ENCODE results near the gene BCAT1.

The BCAT1 gene

DNA sequence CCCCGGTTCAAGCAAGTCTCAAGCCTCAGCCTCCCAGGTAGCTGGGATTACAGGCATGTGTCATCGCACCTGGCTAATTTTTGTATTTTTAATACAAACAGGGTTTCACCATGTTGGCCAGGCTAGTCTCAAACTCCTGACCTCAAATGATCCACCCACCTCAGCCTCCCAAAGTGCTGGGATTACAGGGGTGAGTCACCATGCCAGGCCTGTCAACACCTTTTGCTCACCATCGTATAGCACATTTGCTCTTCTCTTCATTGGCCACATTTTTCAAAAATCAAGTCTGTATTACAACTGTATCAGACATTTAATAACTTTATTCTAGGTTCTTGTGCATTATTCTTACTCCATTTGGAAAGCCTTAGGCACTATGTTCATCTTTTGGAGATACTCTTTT is 50.3 kb downstream of the BCAT1 start:
- no peaks in the 10 kb centered on the region for H3K9me3 ChIP-seq (ENCODE audit: low read length)
- no peak overlapping the region for H2AFZ ChIP-seq (ENCODE audit: low read depth, low read length)
- H3K4me1 ChIP-seq (ENCODE audit: insufficient read depth, low read length): peaks cover 18% of the 10 kb centered on the region
- no peak overlapping the region for H3K4me3 ChIP-seq (ENCODE audit: low read length)
- H3K27me3 ChIP-seq (ENCODE audit: insufficient read depth, low read length): no peaks in the 10 kb centered on the region
- H3K36me3 ChIP-seq (ENCODE audit: insufficient read depth, low read length): peaks cover 39% of the 10 kb centered on the region

DNA sequence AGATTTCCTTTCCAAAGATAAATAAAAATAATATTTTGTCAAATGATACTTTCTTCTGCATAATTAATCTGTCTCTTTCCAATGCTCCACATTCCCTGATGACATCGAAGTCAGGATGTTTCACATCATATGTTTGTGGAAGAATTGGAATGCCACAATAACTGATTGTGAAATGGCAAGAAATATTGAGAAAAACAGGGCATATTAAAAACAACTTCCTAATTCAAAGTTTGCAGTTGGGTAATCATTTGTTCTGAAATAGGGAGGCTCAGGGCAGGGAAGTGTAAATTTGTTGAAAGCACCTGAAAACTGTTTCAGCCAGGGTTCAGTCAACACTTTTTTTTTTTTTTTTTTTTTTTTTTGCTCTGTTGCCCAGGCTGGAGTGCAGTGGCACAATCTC is 50.7 kb downstream of the BCAT1 start:
- Histone ChIP-seq H3K9me3 (ENCODE audit: low read length) (no peaks in the 10 kb centered on the region), H2AFZ (ENCODE audit: low read depth, low read length) (no peak overlapping the region), H3K27me3 (ENCODE audit: insufficient read depth, low read length) (no peaks in the 10 kb centered on the region), H3K36me3 (ENCODE audit: insufficient read depth, low read length) (peaks cover 43% of the 10 kb centered on the region), H3K4me1 (ENCODE audit: insufficient read depth, low read length) (peaks cover 18% of the 10 kb centered on the region), H3K4me3 (ENCODE audit: low read length) (no peak overlapping the region)

DNA sequence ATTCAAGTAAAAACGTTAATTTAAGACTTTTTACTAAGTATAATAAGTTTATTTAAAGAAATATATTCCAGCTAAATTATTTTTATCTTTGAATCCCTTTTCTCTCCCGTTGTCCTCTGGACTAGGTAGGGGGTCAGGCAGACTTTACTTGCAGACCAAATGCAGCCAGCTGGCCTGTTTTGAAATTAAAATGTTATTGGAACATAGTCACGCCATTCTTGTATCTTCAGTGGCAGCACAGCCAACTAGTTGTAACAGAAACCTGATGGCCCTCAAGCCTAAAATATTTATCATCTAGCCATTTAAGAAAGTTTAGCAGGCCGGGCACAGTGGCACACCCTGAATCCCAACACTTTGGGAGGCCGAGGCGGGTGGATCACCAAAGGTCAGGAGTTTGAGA is 52.7 kb downstream of the BCAT1 start:
- Histone ChIP-seq H3K4me3 (ENCODE audit: low read length) (no peak overlapping the region), H2AFZ (ENCODE audit: low read depth, low read length) (no peak overlapping the region), H3K4me1 (ENCODE audit: insufficient read depth, low read length) (peaks cover 4% of the 10 kb centered on the region), H3K36me3 (ENCODE audit: insufficient read depth, low read length) (peaks cover 53% of the 10 kb centered on the region), H3K9me3 (ENCODE audit: low read length) (no peaks in the 10 kb centered on the region), H3K27me3 (ENCODE audit: insufficient read depth, low read length) (no peaks in the 10 kb centered on the region)

DNA sequence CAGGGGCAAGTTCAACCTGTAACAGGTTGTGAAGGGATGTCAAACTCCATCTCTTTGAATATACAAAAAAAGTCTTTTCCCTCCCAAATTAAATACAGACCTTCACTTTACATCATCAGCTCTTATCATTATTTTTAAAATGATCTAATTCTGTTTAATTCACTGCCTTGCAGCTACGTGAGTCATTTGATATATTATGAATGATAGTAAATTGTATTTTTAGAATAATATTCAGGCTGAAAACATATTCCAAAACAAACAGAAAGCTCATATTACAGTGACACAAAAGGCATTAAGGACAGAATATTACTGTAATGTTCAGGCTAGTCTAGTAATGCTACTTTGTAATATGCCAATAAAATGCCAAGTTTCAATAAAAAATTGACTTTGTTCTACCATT is 53.3 kb downstream of the BCAT1 start:
- H3K36me3 ChIP-seq (ENCODE audit: insufficient read depth, low read length): peaks cover 53% of the 10 kb centered on the region
- H2AFZ ChIP-seq (ENCODE audit: low read depth, low read length): no peak overlapping the region
- H3K9me3 ChIP-seq (ENCODE audit: low read length): no peaks in the 10 kb centered on the region
- H3K27me3 ChIP-seq (ENCODE audit: insufficient read depth, low read length): no peaks in the 10 kb centered on the region
- no peaks in the 10 kb centered on the region for H3K4me1 ChIP-seq (ENCODE audit: insufficient read depth, low read length)
- H3K4me3 ChIP-seq (ENCODE audit: low read length): no peak overlapping the region

DNA sequence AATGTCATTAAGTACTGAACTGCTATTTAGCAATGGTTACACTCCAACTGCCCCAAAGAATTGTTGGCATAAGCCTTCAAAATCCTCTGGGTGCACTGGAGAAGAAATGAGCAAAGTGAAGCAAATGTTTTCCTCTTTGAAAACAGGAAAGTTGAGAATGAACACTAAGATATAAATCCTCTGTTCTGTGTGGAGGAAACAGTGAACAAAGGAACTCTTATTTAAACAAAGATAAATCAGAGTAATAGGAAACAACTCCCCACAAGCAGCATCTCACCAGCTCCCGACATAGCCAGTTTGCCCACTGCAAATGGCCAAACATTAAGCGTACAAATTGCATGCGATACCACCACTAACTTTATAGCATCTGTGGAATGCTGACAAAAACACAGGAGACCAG is 54.0 kb downstream of the BCAT1 start:
- Histone ChIP-seq H2AFZ (ENCODE audit: low read depth, low read length) (no peak overlapping the region), H3K4me3 (ENCODE audit: low read length) (no peak overlapping the region), H3K9me3 (ENCODE audit: low read length) (no peaks in the 10 kb centered on the region), H3K36me3 (ENCODE audit: insufficient read depth, low read length) (peaks cover 58% of the 10 kb centered on the region), H3K27me3 (ENCODE audit: insufficient read depth, low read length) (no peaks in the 10 kb centered on the region), H3K4me1 (ENCODE audit: insufficient read depth, low read length) (no peaks in the 10 kb centered on the region)

DNA sequence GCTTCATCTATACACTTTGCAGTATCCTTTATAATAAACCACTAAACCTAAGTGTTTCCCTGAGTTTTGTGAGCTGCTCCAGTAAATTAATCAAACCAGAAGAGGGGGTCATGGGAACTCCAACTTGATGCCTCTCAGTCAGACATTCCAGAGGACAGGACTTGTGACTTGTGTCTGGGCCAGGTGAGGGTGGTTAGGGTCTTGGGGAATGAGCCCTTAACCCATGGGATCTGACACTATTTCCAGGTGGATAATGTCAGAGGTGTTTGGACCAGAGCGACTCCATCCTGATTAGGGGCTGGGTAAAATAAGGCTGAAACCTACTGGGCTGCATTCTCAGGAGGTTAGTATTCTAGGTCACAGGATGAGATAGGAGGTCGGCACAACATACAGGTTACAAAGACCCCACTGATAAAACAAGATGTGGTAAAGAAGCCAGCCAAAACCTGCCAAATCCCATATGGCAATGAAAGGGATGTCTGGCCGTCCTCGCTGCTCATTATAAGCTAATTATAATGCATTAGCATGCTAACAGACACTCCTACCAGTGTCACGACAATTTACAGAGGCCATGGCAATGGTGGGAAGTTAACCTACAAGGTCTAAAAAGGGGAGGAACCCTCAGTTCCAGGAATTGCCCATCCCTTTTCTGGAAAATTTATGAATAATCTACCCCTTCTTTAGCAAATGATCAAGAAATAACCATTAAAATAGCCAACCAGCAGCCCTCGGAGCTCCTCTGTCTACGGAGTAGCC is 58.7 kb downstream of the BCAT1 start:
- Histone ChIP-seq H3K9me3 (ENCODE audit: low read length) (no peaks in the 10 kb centered on the region), H3K4me1 (ENCODE audit: insufficient read depth, low read length) (no peaks in the 10 kb centered on the region), H3K27me3 (ENCODE audit: insufficient read depth, low read length) (no peaks in the 10 kb centered on the region), H3K36me3 (ENCODE audit: insufficient read depth, low read length) (peaks cover 36% of the 10 kb centered on the region), H3K4me3 (ENCODE audit: low read length) (no peak overlapping the region), H2AFZ (ENCODE audit: low read depth, low read length) (no peak overlapping the region)

DNA sequence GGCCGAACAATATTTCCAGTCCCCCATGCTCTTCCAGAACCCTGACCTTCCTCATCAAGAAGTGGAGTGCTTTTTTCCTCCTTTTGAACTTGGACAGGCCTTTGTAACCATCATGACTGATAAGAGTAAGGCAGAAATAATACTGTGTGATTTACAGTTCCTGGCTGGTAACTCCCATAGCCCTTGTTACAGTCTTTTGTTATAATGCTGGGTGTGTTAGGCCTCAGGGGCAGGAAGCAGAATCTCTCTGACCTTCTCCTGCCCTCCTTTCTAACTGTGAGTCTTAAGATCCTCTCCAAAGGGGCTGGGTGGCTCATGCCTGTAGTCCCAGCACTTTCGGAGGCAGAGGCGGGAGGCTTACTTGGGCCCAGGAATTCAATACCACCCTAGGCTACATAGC is 59.5 kb downstream of the BCAT1 start:
- Histone ChIP-seq H3K36me3 (ENCODE audit: insufficient read depth, low read length) (peaks cover 33% of the 10 kb centered on the region), H2AFZ (ENCODE audit: low read depth, low read length) (no peak overlapping the region), H3K4me3 (ENCODE audit: low read length) (no peak overlapping the region), H3K9me3 (ENCODE audit: low read length) (no peaks in the 10 kb centered on the region), H3K4me1 (ENCODE audit: insufficient read depth, low read length) (no peaks in the 10 kb centered on the region), H3K27me3 (ENCODE audit: insufficient read depth, low read length) (no peaks in the 10 kb centered on the region)

DNA sequence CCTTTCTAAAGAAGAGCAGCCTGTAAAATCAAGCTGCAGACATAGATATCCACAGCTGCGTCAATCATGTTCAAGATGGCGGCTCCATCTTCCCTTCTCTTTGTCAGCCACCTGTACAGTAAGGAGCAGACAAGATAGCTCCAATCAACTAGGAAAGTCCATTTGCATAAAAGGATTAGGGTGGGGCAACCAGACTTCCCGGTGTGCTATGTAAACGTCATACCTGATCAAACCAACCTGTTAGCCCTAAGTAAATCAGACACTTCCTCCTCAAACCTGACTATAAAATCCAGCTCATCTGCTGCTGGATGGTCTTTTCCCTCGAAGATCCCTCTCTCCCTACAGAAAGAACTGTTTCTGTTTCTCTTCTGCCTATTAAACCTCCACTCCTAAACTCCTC is 60.1 kb downstream of the BCAT1 start:
- no peaks in the 10 kb centered on the region for H3K27me3 ChIP-seq (ENCODE audit: insufficient read depth, low read length)
- H3K9me3 ChIP-seq (ENCODE audit: low read length): no peaks in the 10 kb centered on the region
- H2AFZ ChIP-seq (ENCODE audit: low read depth, low read length): no peak overlapping the region
- H3K4me3 ChIP-seq (ENCODE audit: low read length): no peak overlapping the region
- peaks cover 30% of the 10 kb centered on the region for H3K36me3 ChIP-seq (ENCODE audit: insufficient read depth, low read length)
- no peaks in the 10 kb centered on the region for H3K4me1 ChIP-seq (ENCODE audit: insufficient read depth, low read length)

DNA sequence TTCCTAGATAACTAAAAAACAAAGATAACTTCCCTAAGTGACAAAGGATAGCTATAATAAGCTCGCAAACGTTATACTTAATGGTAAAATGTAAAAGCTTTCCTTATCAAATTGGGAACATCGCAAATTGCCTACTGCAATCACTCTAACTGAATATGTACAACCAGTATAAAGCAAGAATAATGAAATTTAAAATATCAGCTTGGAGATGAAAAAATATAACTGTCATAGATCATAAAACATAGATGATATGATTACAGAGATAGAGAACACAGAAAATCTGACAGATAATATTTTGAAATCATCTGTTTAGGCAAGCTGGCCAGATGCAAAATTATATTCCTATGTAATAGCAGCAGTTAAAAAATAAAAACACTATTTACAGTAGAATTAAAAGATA is 64.0 kb downstream of the BCAT1 start:
- H3K9me3 ChIP-seq (ENCODE audit: low read length): peaks cover 2% of the 10 kb centered on the region
- H2AFZ ChIP-seq (ENCODE audit: low read depth, low read length): no peak overlapping the region
- peaks cover 28% of the 10 kb centered on the region for H3K36me3 ChIP-seq (ENCODE audit: insufficient read depth, low read length)

DNA sequence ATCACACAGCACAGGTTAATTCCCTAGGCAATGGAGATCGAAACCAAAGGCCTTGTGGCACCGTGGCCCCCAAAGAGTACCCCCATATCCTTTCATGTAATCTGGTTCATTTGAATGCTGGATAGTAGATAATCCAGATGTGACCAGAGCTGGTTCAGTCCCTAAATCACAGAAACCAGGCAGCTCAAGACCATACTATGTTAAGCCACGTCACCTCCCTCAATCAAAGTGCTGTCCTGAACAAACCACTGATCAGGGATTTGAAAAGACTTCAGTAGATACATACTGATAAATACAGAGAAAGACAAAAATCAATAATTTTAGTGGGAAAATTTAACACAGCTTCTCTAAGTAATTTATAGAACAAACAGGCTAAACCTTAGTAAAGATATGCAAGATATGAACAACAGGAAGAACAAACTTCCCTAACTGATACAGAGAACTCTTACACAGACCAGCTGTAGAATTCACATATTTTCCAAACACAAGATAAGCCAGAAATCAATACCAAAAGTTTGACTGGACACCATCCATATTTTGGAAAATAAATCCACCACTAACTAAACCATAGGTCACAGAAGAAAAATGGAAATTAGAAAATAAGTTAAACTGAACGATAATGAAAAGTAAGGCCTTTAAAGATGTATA is 67.1 kb downstream of the BCAT1 start:
- Histone ChIP-seq H3K27me3 (ENCODE audit: insufficient read depth, low read length) (no peaks in the 10 kb centered on the region), H3K9me3 (ENCODE audit: low read length) (peaks cover 2% of the 10 kb centered on the region), H3K4me3 (ENCODE audit: low read length) (no peak overlapping the region), H3K4me1 (ENCODE audit: insufficient read depth, low read length) (no peaks in the 10 kb centered on the region), H3K36me3 (ENCODE audit: insufficient read depth, low read length) (peaks cover 48% of the 10 kb centered on the region), H2AFZ (ENCODE audit: low read depth, low read length) (no peak overlapping the region)

More for the DNA sequence above, 64.0 kb downstream of the BCAT1 start:
- Histone ChIP-seq H3K4me3 (ENCODE audit: low read length) (no peak overlapping the region), H3K27me3 (ENCODE audit: insufficient read depth, low read length) (no peaks in the 10 kb centered on the region), H3K4me1 (ENCODE audit: insufficient read depth, low read length) (no peaks in the 10 kb centered on the region)

DNA sequence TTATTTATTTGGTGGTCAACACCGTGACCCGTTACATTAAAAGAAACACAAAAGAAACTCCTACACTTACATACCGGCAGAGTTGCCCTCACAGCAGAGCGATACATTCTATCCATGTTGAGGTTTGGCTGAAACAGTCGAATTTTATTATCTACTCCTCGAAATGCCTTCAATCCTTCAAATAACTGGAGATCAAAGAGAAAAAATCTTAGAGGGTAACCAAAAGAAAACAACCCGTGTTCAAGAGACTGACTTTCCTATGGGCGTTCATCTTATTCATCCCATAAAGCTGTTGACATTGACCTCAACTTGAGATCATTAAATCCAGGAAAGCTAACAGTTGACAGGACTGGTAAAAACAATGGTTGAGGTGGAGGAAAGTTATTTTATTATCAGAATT is 67.7 kb downstream of the BCAT1 start:
- Histone ChIP-seq H3K9me3 (ENCODE audit: low read length) (peaks cover 2% of the 10 kb centered on the region), H3K27me3 (ENCODE audit: insufficient read depth, low read length) (no peaks in the 10 kb centered on the region), H3K4me1 (ENCODE audit: insufficient read depth, low read length) (no peaks in the 10 kb centered on the region), H3K36me3 (ENCODE audit: insufficient read depth, low read length) (peaks cover 53% of the 10 kb centered on the region), H2AFZ (ENCODE audit: low read depth, low read length) (no peak overlapping the region), H3K4me3 (ENCODE audit: low read length) (no peak overlapping the region)

DNA sequence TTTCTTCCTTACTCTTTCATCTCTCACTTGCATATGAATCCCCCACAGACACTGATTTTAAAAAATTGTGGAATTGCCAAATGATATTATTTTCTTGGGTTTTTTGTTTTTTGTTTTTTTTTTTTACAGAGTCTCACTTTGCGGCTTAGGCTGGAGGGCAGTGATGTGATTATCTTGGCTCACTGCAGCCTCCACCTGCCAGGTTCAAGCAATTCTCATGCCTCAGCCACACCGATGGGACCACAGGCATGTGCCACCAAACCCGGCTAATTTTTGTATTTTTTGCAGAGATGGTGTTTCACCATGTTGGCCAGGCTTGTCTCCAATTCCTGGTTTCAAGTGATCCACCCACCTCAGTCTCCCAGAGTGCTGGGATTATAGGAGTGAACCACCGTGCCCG is 68.2 kb downstream of the BCAT1 start:
- Histone ChIP-seq H3K4me3 (ENCODE audit: low read length) (no peak overlapping the region), H3K4me1 (ENCODE audit: insufficient read depth, low read length) (no peaks in the 10 kb centered on the region), H3K27me3 (ENCODE audit: insufficient read depth, low read length) (no peaks in the 10 kb centered on the region), H2AFZ (ENCODE audit: low read depth, low read length) (no peak overlapping the region), H3K36me3 (ENCODE audit: insufficient read depth, low read length) (peaks cover 55% of the 10 kb centered on the region), H3K9me3 (ENCODE audit: low read length) (peaks cover 2% of the 10 kb centered on the region)

DNA sequence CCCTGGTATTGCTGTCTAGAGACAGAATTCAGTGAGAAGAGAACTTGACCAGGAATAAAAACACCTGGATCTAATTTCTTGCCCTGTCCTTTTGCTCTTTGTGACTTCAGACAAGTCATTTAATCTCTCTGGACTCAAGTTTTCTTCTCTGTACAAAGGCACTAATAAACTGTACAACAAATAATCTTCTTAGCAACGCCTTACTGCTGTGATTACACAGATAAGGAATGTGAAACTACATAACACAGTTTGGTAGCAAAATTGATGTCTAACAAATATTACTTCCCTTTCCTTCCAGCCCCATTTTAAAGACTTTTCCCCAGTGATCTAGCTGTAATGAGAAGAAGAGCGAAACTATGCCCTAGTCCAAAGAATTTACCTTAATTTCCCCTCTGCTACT is 69.3 kb downstream of the BCAT1 start:
- Histone ChIP-seq H3K36me3 (ENCODE audit: insufficient read depth, low read length) (peaks cover 61% of the 10 kb centered on the region), H2AFZ (ENCODE audit: low read depth, low read length) (no peak overlapping the region), H3K9me3 (ENCODE audit: low read length) (peaks cover 5% of the 10 kb centered on the region), H3K27me3 (ENCODE audit: insufficient read depth, low read length) (no peaks in the 10 kb centered on the region), H3K4me3 (ENCODE audit: low read length) (no peak overlapping the region), H3K4me1 (ENCODE audit: insufficient read depth, low read length) (no peaks in the 10 kb centered on the region)

DNA sequence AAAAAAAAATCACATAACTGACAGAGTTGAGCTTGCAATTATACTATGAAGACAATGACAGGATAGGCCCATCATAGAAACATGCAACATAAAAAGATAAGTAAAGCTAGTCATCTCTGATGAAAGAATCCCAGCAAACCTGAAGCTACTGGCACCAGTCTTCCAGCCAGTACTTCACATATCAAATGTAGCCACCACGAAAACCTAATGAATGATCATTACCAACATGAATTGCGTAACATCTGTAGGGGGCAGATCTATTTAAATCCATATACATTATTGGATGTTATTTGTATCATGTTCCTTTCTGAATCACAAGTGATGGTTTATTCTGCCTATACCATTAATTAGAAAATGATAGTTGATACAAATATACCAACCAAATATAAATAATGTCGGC is 73.9 kb downstream of the BCAT1 start:
- no peaks in the 10 kb centered on the region for H3K4me1 ChIP-seq (ENCODE audit: insufficient read depth, low read length)
- H3K27me3 ChIP-seq (ENCODE audit: insufficient read depth, low read length): no peaks in the 10 kb centered on the region
- H3K4me3 ChIP-seq (ENCODE audit: low read length): no peak overlapping the region
- no peak overlapping the region for H2AFZ ChIP-seq (ENCODE audit: low read depth, low read length)
- peaks cover 69% of the 10 kb centered on the region for H3K36me3 ChIP-seq (ENCODE audit: insufficient read depth, low read length)
- H3K9me3 ChIP-seq (ENCODE audit: low read length): peaks cover 5% of the 10 kb centered on the region
